Measurements from ENCODE around the gene LTK.

The LTK gene

GRCh38 chr15:41513506-41514227 is at the start of gene LTK:
TSS of gene LTK (minus strand) at chr15:41513827. CDS start at chr15:41513709, 118 bp downstream.
- in situ Hi-C loops (cut with HindIII; ENCODE audit: low sequenced_read_pairs) = no loop called here

GRCh38 chr15:41562784-41563198 is 49.2 kb upstream of the LTK start:
- in situ Hi-C loops (cut with HindIII; ENCODE audit: low sequenced_read_pairs) = no loop called here

- in situ Hi-C loops (cut with HindIII; ENCODE audit: low sequenced_read_pairs) = no loop called here
Observed at GRCh38 chr15:41562244-41562643, 48.6 kb upstream of the LTK start.

- in situ Hi-C loops (cut with HindIII; ENCODE audit: low sequenced_read_pairs) = no loop called here
Observed at GRCh38 chr15:41561777-41562145, 48.1 kb upstream of the LTK start.

- in situ Hi-C loops (cut with HindIII; ENCODE audit: low sequenced_read_pairs) = no loop called here
Observed at GRCh38 chr15:41561104-41561776, 47.6 kb upstream of the LTK start.

- in situ Hi-C loops (cut with HindIII; ENCODE audit: low sequenced_read_pairs) = no loop called here
Observed at GRCh38 chr15:41560572-41560874, 46.9 kb upstream of the LTK start.

- in situ Hi-C loops (cut with HindIII; ENCODE audit: low sequenced_read_pairs) = no loop called here
Observed at GRCh38 chr15:41559239-41559782, 45.7 kb upstream of the LTK start.

- in situ Hi-C loops (cut with HindIII; ENCODE audit: low sequenced_read_pairs) = no loop called here
Observed at GRCh38 chr15:41558400-41559238, 45.0 kb upstream of the LTK start, which contains the start of gene TYRO3. TSS of gene TYRO3 (plus strand) at chr15:41559212. CDS start at chr15:41559258, 46 bp downstream.

- in situ Hi-C loops (cut with HindIII; ENCODE audit: low sequenced_read_pairs) = no loop called here
Observed at GRCh38 chr15:41557673-41558399, 44.2 kb upstream of the LTK start.

GRCh38 chr15:41556677-41557076 is 43.0 kb upstream of the LTK start:
- in situ Hi-C loops (cut with HindIII; ENCODE audit: low sequenced_read_pairs) = no loop called here

GRCh38 chr15:41554915-41555314 is 41.3 kb upstream of the LTK start:
- in situ Hi-C loops (cut with HindIII; ENCODE audit: low sequenced_read_pairs) = no loop called here

- in situ Hi-C loops (cut with HindIII; ENCODE audit: low sequenced_read_pairs) = no loop called here
Observed at GRCh38 chr15:41554343-41554742, 40.7 kb upstream of the LTK start.

GRCh38 chr15:41553731-41554130 is 40.1 kb upstream of the LTK start:
- in situ Hi-C loops (cut with HindIII; ENCODE audit: low sequenced_read_pairs) = no loop called here

- in situ Hi-C loops (cut with HindIII; ENCODE audit: low sequenced_read_pairs) = no loop called here
Observed at GRCh38 chr15:41550066-41550775, 36.6 kb upstream of the LTK start.

- in situ Hi-C loops (cut with HindIII; ENCODE audit: low sequenced_read_pairs) = loop anchor here (10.0 kb wide), 1 partner anchor 72 kb away; no protein-coding TSS in a partner anchor
Observed at GRCh38 chr15:41546851-41547786, 33.5 kb upstream of the LTK start.

GRCh38 chr15:41545218-41545617 is 31.6 kb upstream of the LTK start:
- in situ Hi-C loops (cut with HindIII; ENCODE audit: low sequenced_read_pairs) = loop anchor here (10.0 kb wide), 1 partner anchor 70 kb away; no protein-coding TSS in a partner anchor

- in situ Hi-C loops (cut with HindIII; ENCODE audit: low sequenced_read_pairs) = loop anchor here (10.0 kb wide), 1 partner anchor 70 kb away; no protein-coding TSS in a partner anchor
Observed at GRCh38 chr15:41544650-41545015, 31.0 kb upstream of the LTK start.

GRCh38 chr15:41543521-41543870 is 29.9 kb upstream of the LTK start:
- in situ Hi-C loops (cut with HindIII; ENCODE audit: low sequenced_read_pairs) = loop anchor here (10.0 kb wide), 1 partner anchor 69 kb away; no protein-coding TSS in a partner anchor

- in situ Hi-C loops (cut with HindIII; ENCODE audit: low sequenced_read_pairs) = no loop called here
Observed at GRCh38 chr15:41536866-41537265, 23.2 kb upstream of the LTK start.
